A172 (cell line): Measurements from ENCODE around the gene NPPA. TPM values are rescaled to one million over a fixed set of nuclear protein-coding genes. Genes with fewer than 3 reads are reported as not detected.
A peak's percentile ranks its signal among the peaks of the same experiment; 100 is the strongest.
"Not testable (repeated sequence)": the region's sequence is repeated elsewhere in the genome, so short reads cannot be mapped to it uniquely, and the experiment has no call there.

Experiments used
- DNase-seq: peaks from one replicate; pipeline ENCODE4 v3.0.0-alpha.2; 2015; ENCODE audit warnings: low spot score
- total RNA-seq: library from RNA; depleted of rRNA; stranded (reverse); fragments of >200 nt; shearing (Covaris generic); gene quantifications from 2 replicates; pipeline ENCODE4 v1.2.3, GENCODE V29; 2014; rRNA removed

The NPPA gene
- not detected in 2 replicates for total RNA-seq

DNA sequence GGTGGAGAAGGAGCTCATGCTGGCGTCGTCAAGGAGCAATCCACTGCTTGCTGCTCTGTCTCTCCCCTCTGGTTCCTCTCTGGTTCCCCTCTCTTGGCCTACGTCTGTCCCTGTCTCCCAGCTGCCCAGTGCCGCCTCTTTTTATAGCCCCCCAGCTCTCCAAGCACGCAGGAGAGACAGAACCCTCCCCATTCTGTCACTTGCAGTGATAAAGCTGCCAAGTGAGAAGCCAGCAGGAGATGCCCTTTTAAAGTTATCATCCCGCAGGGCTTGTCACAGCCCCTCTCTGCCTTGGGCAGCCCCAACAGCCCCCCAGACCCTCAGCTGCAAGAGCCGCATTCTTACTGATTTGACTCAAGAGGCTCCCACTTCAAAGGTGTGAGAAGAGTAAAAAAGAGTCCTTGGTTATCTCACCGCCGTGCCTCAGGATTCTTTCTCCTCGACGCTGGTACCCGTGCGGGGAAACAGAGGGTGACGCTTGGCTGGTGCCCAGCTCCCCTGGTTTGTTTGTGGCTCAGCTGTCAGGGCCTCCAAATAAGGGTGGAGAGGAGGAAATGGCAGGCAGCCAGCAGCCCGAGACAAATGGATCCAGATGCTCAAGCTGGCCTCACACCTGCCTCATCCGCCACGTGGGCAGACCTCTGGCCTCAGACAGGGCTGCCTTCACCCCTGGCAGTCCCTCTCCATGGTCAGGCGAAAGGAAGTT is at the start of gene NPPA:
Gene NPPA (minus strand): TSS at position 117 of the 706 bp plus-strand sequence. CDS start 99 bp downstream, at position 18.
- DNase-seq: no peak

DNA sequence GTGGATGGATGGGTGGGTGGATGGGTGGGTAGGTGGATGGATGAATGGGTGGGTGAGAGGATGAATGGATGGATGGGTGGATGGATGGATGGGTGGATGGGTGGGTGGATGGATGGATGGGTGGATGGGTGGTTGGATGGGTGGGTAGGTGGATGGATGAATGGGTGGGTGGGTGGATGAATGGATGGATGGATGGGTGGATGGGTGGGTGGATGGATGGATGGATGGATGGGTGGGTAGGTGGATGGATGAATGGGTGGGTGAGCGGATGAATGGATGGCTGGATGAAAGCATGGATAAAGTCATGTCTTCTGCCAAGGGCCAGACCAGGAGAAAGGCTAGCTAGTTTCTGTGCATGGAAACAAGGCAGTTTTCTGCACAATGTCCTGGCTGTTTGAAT is 46.9 kb upstream of the NPPA start:
- DNase-seq: not testable (repeated sequence)

DNA sequence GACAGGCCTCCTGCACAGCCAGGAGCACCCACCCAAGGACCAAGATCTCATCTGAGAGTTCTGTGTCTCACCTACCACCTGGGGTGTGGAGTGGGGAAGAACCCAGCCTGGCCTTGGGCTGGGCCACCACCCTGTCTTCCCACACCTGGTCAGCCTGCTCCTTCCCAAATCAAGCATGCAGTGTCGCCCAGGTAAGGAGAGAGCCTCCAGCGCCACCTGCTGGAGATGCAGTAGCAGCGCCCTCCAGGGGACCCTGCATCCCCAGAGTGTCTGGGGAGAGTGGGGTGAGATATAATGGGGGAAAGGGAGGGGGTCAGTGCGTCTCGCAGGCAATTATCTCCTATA is 46.3 kb upstream of the NPPA start:
- peak; percentile 35 for DNase-seq

DNA sequence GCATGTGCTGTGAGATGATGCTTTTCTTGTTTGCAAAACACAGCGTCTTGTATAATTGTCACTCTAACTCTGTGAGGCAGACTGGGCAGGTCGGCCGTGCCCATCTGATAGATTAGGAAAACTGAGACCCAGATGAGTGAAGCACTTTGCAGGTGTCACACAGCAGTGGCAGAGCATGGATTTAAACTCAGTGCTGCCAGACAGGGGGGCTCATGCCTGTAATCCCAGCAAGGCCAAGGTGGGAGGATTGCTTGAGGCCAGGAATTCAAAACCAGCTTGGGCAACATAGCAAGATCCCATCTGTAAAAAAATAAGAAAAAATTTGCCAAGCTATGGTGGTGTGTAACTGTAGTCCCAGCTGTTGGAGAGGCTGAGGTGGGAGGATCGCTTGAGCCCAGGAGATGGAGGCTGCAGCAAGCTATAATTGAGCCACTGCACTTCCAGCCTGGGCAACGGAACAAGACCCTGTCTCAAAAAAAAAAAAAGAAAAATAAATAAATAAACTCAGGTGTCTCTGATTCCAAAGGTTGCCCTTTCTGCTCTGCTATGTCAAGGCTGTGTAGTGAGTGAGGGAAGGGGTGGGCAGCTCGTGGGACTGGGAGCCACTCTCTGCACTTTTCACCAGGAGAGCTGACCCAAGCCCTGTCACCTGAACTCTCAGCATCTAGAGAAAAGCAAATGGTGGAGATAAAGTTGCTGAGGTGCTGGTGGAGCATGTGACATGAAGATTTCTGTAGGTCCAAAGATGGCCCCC is 44.0 kb upstream of the NPPA start:
- DNase-seq: no peak

DNA sequence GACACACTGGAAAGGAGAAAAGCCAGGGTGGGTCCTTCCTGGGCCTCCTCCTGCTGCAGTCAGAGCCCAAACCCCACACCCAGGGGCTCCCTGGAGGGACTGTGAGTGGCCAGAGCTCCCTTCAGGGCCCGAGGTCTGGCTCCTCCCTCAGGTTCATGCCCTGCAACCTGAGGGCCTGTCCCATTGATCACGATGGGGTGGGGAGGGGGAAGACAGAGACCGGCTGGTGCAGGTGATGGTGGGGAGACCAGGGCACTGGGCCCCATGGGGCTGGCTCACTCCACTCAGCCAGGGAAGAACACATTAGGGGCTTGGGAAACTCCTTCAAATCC is 41.3 kb upstream of the NPPA start:
- DNase-seq: no peak

DNA sequence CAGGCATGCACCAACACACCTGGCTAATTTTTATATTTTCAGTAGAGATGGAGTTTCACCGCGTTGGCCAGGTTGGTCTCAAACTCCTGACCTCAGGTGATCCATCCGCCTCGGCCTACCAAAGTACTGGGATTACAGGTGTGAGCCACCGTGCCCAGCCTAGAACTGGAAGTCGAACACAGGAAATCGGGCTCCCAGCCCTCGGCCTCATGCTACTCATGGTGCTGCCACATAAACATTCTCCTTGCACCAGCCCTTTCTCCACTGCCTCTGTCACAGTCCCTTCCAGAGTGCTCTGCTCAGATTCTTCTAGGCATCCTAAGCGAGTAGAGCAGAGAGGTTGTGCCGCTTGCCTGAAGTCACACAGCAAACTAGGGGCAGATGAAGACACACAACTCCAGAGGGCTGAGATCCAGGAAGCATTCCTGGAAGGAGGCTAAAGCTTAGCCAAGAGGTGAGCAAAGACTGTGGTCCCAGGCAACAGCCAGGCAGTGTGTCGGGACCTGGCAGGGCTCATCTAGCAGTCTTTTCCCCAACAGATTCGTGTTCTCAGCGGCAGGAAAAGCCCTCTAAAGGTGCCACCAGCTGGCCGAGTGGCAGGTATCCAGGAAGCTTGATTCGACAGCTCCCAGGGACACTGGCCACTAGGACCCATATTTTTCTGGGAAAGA is 40.8 kb upstream of the NPPA start:
- no peak for DNase-seq

DNA sequence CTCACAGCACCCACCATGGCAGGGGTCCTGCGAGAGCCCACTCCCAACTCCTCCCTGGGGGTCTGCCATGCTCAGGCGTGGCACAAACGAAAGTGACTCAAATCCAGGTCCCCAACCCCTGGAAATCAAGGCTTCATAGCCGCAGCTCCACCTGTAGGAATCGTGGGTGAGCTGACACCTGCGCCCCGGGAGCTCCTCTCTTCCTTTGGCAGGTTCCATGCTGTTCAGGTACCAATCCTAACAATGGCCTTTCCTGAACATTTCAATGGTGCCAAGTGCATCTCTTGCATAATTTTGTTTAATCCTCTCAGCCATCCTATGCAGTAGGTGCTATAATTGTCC is 40.1 kb upstream of the NPPA start:
- no peak for DNase-seq

DNA sequence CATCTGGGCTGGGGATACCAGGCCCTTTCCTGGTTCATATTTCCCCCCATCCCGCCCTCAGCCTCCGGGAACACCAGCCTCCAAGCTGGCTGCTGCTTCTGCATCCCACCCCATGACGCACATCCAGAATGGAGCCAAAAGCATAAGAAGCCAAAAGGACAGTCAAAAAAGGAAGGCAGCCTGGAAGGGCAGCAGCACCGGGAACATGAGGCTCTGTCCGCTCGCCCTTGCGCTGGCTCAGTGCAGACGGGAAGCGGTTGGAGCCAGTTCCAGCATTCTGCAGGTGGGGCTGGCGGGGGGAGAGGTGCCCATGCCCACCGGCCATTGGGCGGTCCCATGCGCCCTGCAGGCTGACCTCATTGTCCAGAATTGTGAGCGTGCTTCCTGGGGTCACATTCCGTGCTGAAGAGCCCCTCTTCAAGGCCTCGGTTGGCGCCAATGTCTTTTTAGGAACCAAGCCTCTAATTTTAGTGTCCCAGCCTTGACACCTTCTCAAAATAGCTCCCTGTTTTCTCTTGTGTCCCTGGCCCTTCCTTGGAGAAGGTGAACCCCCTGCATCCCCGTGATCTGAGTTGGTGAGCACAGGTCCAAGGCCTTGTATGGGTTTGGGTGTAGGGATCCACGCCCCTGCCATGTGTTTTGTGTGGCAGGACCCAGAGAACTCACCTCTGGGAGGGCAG is 39.5 kb upstream of the NPPA start:
- DNase-seq: no peak

DNA sequence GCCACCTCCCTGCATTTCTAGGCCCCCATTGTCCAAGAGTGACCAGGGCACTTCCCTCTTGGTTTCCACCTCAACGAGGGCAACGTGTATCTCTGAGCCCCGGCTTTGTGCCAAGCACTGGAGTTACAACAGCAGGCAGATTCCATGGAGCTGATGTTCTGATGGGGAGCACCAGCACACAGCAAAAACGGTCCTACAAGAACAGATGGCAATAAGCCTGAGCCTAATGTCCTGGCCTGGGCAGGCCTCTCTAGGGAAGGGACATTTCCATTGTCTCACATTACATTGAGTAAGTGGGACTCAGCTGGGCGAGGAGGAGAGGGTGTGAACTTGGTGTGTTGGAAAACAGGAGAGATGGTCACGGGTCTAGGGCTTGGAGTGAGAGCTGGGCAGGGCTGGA is 38.3 kb upstream of the NPPA start:
- no peak for DNase-seq

DNA sequence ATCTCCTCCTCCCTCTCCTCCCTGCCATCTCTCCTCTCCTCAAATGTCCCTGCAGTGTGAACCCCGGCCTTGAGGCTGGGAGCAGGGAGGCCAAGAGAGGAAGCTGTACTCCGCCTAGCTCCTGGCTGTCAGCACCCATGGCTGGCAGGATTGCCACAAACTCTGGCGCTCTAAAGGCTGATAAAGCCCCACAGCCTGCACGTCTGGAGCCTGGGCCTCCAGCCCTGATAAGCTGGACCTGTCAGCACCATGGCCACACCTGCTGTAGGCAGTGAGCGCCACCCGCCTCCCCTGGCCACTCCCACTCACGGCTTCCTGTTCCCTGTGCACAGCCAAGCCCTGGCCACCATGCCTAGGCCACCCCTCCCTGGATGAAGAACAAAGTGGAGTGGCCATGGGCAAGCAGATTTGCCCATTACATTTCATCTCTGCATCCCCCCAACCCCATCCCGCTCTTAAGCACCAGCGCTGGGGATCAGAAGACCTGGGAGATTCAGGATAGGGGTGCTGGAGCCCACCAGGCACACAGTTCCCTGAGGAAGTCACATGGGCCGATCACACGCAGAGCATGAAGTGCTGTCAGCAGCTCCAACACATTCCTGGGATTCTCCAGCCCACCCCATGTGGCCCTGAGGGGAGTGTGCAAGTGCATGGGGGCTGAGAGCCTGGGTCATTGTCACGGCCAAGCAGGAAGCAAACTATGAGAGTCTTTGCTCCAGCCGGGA is 35.4 kb upstream of the NPPA start:
- DNase-seq: peak; percentile 29

DNA sequence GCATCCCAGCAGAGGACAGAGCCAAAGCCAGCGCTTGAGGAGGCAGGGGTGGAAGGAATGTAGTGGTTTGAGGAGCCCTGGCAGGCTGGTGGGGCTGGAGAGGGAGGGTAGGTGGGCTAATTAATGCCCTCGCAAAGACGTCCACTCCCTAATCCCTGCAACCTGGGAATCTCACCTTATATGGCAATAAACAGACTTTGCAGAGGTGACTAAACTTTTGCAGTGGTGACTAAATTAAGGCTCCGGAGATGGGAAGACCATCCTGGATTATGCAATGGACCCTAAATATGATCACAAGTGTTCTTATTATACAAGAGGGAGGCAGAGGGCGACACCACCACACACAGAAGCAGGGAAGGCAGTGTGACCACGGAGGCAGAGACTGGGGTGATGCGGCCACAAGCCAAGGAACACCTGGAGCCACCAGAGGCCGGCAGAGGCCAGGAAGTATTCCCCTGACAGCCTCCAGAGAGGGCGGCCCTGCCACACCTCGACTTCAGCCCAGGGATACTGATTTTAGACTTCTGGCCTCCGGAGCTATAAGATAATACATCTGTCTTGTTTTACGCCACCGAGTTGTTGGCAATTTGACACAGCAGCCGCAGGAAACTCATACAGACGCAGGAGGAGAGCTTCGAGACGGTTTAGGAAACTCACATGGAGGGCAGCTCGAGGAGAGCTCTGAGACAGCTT is 34.3 kb upstream of the NPPA start:
- DNase-seq: no peak

DNA sequence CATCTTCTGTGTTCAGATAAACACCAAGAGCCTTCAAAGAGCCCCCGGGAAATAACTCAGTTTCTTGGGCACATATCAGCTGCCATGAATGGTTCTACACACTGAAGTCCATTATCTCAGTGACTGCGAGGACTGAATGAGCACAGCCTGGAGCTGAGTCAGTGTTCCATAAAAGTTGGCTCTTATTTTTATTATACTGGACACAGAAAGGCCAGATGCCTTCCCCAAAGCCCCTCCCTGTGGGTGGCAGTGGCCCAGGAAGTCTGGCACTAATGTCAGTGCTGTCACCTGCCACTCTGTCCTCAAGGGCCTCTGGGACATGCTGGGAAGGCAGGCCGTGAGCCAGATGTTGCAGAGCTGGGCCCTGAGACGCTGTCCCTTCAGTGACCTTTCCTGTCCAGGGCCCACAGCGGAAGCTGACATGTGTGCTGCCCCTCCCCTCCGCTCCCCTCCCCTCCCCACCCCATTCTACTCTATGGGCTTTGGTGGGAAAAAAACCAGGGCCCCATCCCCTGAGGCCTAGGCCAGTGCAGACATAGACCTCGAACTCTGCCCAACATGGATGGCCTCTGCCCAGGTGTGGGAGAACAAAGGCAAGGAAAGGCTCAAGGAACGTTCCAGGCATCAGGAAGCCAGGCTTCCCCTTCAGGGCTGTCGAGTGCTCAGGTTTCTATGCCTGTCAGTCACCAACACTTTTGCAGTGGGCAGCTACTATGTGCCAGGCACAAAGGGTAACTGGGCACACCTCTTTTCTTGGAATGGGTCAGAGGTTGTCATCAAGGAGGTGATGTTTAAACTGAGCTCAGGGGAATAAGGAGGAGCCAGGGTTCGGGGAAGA is 33.5 kb upstream of the NPPA start:
- DNase-seq: no peak

DNA sequence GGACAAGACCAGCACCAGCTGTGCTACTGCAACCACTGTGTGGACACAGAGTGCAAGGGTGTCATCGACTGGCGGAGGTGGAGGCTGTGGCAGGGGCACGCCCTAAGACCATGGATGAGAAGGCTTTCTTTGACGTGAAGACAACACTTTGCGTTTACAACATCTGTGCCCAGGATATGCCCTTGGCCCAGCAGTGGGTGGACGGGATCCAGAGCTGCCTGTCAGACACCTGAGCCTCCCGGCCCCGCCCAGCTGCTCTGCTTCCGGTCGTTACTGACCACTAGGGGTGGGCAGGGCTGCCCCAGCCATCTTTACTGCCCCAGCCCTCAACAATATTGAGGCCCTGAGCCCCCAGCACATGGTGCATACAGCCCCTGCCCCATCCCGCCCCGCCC is 32.6 kb upstream of the NPPA start:
- no peak for DNase-seq

DNA sequence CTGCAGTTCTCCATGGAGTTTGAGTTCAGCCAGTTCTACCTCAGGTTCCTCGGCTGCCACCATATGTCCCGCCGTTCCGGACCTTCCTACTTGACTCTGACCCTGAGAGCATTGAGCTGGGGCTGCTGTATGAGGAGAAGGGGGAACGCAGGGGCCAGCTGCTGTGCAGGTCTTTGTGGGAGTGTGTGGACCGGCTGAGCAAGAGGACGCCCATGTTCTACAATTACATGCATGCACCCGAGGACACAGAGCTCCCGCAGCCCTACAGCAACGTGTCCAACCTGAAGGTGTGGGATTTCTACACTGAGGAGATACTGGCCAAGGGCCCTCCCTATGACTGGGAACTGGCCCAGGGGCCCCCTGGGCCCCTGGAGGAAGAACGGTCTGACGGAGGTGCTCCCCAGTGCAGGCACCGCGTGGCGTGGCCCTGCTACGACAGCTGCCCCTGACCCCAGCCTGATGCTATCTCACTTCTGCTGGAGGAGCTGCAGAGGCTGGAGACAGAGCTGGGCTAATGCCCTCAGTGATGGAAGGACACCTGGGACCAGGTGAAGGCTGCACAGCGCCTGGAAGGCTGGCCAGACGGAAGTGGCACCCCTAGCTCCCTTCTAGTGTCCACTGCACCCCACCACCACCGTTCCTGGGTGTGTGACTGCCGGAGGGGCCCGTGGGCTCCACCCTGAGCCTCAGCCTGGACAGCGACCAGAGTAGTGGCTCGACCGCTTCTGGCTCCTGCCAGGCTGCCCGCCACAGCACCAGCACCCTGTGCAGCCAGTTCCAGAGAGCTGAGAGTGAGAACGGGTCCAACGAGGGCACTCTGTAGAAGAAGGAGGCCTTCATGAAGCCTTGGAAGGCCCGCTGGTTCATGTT is 32.0 kb upstream of the NPPA start:
- DNase-seq: no peak

DNA sequence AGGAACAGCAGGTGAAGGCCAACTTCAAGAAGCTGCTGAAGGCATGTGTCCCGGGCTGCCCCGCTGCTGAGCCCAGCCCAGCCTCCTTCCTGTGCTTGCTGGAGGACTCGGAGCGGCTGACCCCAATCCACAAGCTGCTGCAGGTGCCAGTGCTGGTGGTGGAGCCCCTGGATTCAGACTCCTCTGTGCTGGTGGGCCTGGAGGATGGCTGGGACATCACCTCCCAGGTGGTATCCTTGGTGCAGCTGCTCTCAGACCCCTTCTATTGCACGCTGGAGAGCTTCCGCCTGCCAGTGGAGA is 31.3 kb upstream of the NPPA start:
- DNase-seq: no peak

DNA sequence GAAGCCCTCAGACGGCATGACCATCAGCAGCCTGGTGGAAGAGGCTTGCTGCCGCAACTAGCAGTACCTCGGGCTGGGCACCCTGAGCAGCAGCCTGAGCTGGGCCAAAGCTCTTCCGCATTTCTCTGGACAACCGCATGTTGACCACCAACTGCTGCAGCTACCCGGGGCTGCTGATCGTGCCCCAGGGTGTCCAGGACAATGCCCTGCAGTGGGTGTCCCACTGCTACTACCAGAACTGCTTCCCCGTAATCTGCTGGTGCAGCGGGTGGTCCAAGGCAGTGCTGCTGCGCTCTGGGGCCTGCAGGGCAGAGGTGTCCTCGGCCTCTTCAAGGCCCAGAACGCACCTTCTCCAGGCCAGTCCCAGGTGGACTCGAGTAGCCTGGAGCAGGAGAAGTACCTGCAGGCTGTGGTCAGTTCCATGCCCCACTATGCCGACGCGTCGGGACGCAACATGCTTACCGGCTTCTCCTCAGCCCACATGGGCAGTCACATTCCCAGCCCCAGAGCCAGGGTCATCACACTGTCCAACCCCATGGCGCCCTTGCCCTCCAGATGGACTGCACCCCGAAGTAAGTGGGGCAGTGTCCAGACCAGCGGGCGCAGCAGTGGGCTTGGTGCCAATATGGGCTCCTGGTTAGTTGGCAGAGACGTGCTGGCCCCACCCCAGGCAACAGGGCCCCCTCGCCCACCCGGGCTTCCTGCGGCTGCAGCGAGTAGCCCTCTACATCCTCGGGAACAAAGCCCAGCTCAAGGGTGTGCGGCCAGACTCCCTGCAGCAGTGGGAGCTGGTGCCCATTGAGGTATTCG is 30.7 kb upstream of the NPPA start:
- no peak for DNase-seq

DNA sequence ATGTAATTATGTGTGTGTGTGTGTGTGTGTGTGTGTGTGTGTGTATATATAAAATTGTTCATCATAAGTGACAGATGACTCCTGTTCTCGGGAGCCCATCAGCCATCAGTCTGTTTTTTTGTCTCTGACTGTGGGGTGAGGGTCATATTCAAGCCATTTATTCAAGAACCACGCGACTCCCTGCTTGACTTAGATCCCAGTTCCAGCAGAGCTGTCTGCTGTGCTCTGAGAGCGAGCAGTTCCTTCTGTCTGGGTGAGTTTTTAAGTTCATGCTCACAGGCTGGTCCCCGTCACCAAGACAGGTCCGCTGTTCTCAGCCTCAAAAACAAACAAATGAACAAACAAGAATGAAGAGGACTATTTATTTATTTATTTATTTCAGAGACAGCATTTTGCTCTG is 29.5 kb upstream of the NPPA start:
- no peak for DNase-seq

DNA sequence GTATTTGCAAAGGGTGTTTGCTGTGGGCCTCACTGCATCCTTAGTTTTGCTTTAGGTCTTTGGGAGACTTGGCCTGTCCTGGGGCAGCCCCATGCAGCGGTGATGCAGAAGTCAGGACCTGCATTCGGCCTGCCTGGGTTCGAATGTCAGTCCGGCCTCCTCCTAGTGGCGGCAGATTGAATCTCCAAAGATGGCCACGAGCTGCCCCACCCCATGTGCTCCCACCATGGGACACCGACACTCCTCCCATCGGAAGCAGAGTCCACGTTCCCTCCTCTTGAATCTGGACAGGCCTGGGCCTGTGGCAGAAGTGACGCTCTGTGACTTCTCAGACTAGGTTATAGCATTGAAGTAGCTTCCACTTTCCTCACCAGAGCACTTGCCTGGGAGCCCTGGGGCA is 27.5 kb upstream of the NPPA start:
- no peak for DNase-seq

DNA sequence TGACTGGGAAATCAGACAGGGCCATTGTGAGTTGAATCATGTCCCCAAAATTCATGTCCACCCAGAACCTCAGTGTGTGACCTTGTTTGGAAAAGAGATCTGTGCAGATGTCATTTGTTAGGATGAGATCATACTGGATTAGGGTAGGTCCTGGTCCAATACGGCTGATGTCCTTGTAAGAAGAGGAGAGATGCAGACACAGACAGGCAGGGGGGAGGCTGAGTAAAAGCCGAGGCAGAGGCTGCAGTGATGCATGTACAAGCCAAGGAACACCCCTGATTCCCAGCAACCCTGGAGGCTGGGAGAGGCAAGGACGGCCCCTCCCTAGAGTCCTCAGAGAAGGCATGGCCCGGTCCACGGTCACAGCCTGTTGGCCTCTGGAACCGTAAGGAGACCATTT is 27.0 kb upstream of the NPPA start:
- no peak for DNase-seq
